ENCODE results near the gene SLC25A21.
"Not testable (repeated sequence)": the region's sequence is repeated elsewhere in the genome, so short reads cannot be mapped to it uniquely, and the experiment has no call there.

Gene SLC25A21

DNA sequence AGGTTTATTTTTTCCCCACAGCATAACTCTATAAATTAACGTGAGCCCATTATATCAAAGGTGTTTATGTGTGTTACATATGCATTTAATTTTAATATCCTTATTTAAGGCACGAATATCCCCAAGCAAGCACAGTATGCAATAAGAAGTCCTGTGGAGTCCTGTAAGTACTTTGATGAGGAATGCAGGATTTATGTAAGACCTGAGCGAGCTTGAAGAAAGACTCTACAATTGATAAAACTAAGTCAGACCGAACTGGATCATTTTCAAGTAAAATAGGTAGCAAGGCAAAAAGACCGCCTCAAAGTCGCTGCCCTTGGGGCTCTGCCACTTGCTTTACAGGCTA lies 755 bp downstream of the SLC25A21 start:
- DNase-seq (ENCODE audit: extremely low read depth, low read depth) = no peak
- H3K4me3 ChIP-seq (replicated peaks; ENCODE audit: low read depth, low read length) = peak overlapping the region; percentile 87
- TF ChIP-seq, protein P1, sequence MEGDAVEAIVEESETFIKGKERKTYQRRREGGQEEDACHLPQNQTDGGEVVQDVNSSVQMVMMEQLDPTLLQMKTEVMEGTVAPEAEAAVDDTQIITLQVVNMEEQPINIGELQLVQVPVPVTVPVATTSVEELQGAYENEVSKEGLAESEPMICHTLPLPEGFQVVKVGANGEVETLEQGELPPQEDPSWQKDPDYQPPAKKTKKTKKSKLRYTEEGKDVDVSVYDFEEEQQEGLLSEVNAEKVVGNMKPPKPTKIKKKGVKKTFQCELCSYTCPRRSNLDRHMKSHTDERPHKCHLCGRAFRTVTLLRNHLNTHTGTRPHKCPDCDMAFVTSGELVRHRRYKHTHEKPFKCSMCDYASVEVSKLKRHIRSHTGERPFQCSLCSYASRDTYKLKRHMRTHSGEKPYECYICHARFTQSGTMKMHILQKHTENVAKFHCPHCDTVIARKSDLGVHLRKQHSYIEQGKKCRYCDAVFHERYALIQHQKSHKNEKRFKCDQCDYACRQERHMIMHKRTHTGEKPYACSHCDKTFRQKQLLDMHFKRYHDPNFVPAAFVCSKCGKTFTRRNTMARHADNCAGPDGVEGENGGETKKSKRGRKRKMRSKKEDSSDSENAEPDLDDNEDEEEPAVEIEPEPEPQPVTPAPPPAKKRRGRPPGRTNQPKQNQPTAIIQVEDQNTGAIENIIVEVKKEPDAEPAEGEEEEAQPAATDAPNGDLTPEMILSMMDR (IDR thresholded peaks at IDR 0.05; ENCODE audit: low read depth, low read length, missing control alignments) = no peak

DNA sequence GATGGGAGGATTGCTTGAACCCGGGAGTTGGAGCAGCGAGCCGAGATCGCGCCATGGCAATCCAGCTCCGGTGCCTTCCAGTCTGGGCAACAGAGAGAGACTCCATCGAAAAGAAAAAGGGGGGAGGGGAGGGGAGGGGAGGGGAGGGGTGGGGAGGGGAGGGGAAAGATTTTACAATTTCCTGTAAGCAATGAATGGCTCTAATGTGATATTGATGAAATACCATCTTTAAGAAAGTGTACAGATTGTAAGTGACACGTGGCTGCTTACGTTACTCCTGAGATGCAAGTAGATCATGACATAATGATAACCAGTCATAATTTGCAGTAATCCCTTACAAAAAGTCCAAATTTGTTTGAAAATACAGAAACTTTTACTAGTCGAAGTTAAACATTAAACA lies 1.4 kb downstream of the SLC25A21 start:
- TF ChIP-seq, protein P1 (IDR thresholded peaks at IDR 0.05; ENCODE audit: low read depth, low read length, missing control alignments) = no peak
- no peak overlapping the region for H3K4me3 ChIP-seq (replicated peaks; ENCODE audit: low read depth, low read length)

DNA sequence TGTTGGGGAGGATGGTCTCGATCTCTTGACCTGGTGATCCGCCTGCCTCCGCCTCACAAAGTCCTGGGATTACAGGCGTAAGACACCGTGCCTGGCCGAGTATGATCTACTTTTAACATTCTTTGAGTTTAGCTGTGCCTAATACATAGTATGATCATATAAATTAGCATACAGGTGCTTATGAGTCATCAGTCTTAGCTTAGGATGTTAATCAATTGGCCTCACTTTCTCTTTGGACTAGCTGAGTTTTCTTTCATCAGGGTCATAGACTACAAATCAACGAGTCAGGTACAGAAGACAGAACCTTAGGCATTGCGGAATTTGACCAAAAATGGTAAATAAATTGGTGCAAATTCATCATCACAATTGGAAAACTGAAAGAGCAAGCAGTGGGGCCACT lies 2.2 kb downstream of the SLC25A21 start:
- DNase-seq (ENCODE audit: extremely low read depth, low read depth) = no peak
- TF ChIP-seq, protein P1 (IDR thresholded peaks at IDR 0.05; ENCODE audit: low read depth, low read length, missing control alignments) = no peak
- H3K4me3 ChIP-seq (replicated peaks; ENCODE audit: low read depth, low read length) = no peak overlapping the region

More for the DNA sequence above, 1.4 kb downstream of the SLC25A21 start:
- no peak for DNase-seq (ENCODE audit: extremely low read depth, low read depth)

DNA sequence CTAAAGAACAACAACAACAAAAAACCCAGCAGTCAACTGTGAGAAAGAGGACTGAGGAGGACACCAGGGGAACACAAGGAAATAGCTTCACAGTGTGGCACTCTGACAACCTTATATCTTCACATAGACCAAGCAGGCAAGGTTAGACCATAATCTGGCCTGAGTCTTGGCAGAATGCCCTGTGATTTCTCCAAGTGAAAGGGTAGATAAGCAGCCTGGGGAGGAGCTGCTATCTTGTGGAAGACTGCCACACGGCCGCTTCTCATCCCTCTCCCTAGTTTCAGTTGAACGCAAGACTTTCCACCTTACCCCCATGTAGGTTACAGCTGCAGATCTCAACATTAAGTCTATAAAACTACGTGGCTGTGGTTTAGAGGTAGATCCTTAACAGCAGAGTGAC lies 3.7 kb downstream of the SLC25A21 start:
- DNase-seq (ENCODE audit: extremely low read depth, low read depth) = no peak
- H3K4me3 ChIP-seq (replicated peaks; ENCODE audit: low read depth, low read length) = no peak overlapping the region
- TF ChIP-seq, protein P1 (IDR thresholded peaks at IDR 0.05; ENCODE audit: low read depth, low read length, missing control alignments) = no peak

DNA sequence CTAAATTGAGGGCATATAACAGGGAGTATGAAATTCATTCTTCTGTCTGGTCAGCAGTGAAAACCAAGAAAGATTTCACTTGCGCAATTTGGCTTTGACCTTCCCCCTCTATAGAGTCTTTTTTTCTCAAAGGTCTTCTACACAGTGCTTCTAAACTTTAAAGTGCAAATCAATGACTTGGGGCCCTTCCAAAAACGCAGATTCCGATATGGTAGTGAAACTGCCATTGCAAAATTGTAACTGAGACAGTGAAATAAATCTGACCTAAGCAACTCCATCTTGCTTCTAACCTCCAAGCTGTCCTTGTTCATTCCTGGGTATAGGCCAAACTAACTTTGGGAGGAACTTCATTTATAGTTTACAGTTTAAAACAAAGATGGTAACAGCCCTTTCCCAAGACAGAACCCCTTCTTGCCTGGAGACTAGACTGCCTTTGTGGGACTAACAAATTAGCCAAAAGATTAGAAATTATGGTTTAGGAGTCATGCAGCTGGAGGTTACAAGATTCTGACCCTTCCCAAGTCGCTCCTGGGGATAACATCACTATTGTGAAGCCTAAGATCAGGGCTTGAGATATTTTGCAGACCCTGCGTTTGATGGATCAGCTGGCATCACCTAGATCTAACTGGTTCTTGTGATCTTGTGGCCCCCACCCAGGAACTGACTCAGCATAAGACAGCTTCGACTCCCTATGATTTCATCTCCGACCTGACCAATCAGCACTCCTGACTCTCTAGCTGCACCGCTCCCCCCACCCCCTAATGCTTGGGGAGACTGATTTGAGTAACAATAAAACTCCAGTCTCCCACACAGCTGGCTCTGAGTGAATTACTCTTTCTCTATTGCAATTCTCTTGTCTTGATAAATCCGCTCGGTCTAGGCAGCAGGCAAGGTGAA lies 5.0 kb downstream of the SLC25A21 start:
- no peak for DNase-seq (ENCODE audit: extremely low read depth, low read depth)
- H3K4me3 ChIP-seq (replicated peaks; ENCODE audit: low read depth, low read length) = no peak overlapping the region
- TF ChIP-seq, protein P1 (IDR thresholded peaks at IDR 0.05; ENCODE audit: low read depth, low read length, missing control alignments) = no peak

DNA sequence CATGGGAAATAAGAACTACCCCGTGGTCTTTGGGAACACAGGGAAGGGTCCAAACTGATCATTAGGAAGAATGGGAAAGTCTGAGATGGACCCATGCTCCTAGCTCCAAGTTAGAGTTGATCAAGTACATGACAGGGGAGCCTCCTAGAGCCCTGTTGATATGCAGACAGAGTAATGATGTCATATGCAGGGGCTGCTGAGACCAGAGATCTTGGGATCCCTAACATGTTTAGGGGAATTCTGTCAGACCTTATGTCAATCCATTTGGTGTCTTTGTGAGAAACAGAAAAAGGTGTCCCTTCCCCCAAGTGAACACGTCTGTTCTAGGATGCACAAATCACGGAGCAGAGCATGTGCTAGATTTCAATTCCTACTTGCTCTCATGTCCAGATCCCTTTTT lies 6.6 kb downstream of the SLC25A21 start:
- TF ChIP-seq, protein P1 (IDR thresholded peaks at IDR 0.05; ENCODE audit: low read depth, low read length, missing control alignments) = no peak
- no peak for DNase-seq (ENCODE audit: extremely low read depth, low read depth)
- no peak overlapping the region for H3K4me3 ChIP-seq (replicated peaks; ENCODE audit: low read depth, low read length)

DNA sequence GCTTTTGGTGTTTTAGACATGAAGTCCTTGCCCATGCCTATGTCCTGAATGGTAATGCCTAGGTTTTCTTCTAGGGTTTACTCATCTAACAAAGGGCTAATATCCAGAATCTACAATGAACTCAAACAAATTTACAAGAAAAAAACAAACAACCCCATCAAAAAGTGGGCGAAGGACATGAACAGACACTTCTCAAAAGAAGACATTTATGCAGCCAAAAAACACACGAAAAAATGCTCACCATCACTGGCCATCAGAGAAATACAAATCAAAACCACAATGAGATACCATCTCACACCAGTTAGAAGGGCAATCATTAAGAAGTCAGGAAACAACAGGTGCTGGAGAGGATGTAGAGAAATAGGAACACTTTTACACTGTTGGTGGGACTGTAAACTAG lies 10.1 kb downstream of the SLC25A21 start:
- not testable (repeated sequence) for DNase-seq (ENCODE audit: extremely low read depth, low read depth); H3K4me3 ChIP-seq (replicated peaks; ENCODE audit: low read depth, low read length)

All from HFF-Myc (cell line).